Measurements from ENCODE around the gene IL23R. TPM values are rescaled to one million over a fixed set of nuclear protein-coding genes. Genes with fewer than 3 reads are reported as not detected.

The IL23R gene
- total RNA-seq, 1 donor from 2014 or later = not detected

- Histone ChIP-seq H3K9me3 (replicated peaks) (no peaks in the 10 kb centered on the region), H3K27me3 (ENCODE audit: low read depth) (no peaks in the 10 kb centered on the region), H3K27ac (replicated peaks) (no peak overlapping the region), H3K4me1 (peaks cover 8% of the 10 kb centered on the region), H3K4me3 (no peak overlapping the region), H3K36me3 (no peaks in the 10 kb centered on the region)
- no peak for TF ChIP-seq CTCF (IDR thresholded peaks at IDR 0.05; ENCODE audit: borderline replicate concordance)
- DNase-seq = no peak
- intact Hi-C loops (cut with micrococcal nuclease) = no loop called here
Measured at GRCh38 chr1:67171978-67172377, 5.7 kb downstream of the IL23R start.

GRCh38 chr1:67173988-67174387 is 7.7 kb downstream of the IL23R start:
- no peaks in the 10 kb centered on the region for H3K36me3 ChIP-seq
- H3K27me3 ChIP-seq (ENCODE audit: low read depth) = no peaks in the 10 kb centered on the region
- intact Hi-C loops (cut with micrococcal nuclease) = no loop called here
- DNase-seq = no peak
- no peak overlapping the region for H3K4me3 ChIP-seq
- no peak overlapping the region for H3K27ac ChIP-seq (replicated peaks)
- H3K4me1 ChIP-seq = no peaks in the 10 kb centered on the region
- no peak for TF ChIP-seq CTCF (IDR thresholded peaks at IDR 0.05; ENCODE audit: borderline replicate concordance)
- no peaks in the 10 kb centered on the region for H3K9me3 ChIP-seq (replicated peaks)

GRCh38 chr1:67174716-67175284 is 8.5 kb downstream of the IL23R start:
- no peak for TF ChIP-seq CTCF (IDR thresholded peaks at IDR 0.05; ENCODE audit: borderline replicate concordance)
- Histone ChIP-seq H3K9me3 (replicated peaks) (no peaks in the 10 kb centered on the region), H3K4me1 (no peaks in the 10 kb centered on the region), H3K4me3 (no peak overlapping the region), H3K27me3 (ENCODE audit: low read depth) (no peaks in the 10 kb centered on the region), H3K36me3 (no peaks in the 10 kb centered on the region), H3K27ac (replicated peaks) (no peak overlapping the region)
- DNase-seq = no peak
- intact Hi-C loops (cut with micrococcal nuclease) = no loop called here

GRCh38 chr1:67175530-67176087 is 9.4 kb downstream of the IL23R start:
- Histone ChIP-seq H3K4me3 (no peak overlapping the region), H3K27ac (replicated peaks) (no peak overlapping the region), H3K4me1 (no peaks in the 10 kb centered on the region), H3K27me3 (ENCODE audit: low read depth) (no peaks in the 10 kb centered on the region), H3K36me3 (no peaks in the 10 kb centered on the region), H3K9me3 (replicated peaks) (no peaks in the 10 kb centered on the region)
- intact Hi-C loops (cut with micrococcal nuclease) = no loop called here
- TF ChIP-seq CTCF (IDR thresholded peaks at IDR 0.05; ENCODE audit: borderline replicate concordance) = no peak
- no peak for DNase-seq

GRCh38 chr1:67184838-67185421 is 18.7 kb downstream of the IL23R start:
- no peak for DNase-seq
- Histone ChIP-seq H3K4me1 (no peaks in the 10 kb centered on the region), H3K27me3 (ENCODE audit: low read depth) (peaks cover 24% of the 10 kb centered on the region), H3K27ac (replicated peaks) (no peak overlapping the region), H3K4me3 (no peak overlapping the region), H3K9me3 (replicated peaks) (no peaks in the 10 kb centered on the region), H3K36me3 (no peaks in the 10 kb centered on the region)
- intact Hi-C loops (cut with micrococcal nuclease) = no loop called here
- TF ChIP-seq CTCF (IDR thresholded peaks at IDR 0.05; ENCODE audit: borderline replicate concordance) = no peak

All from left ventricle myocardium inferior (tissue), 1 donor.